T-helper 2 cell treated with Interferon-gamma antibody and Interleukin-4, amounts not matched to agents 5 μg/mL and 100 μg/mL, for 36 hours (primary cell): ENCODE measurements around the gene GFI1.

Experiments
- DNase-seq: peaks from one replicate; pipeline ENCODE4 v3.0.0; 2021; ENCODE audit warnings: low spot score
- H3K27ac Mint-ChIP-seq: one replicate; pipeline ENCODE4 v1.8.0; 2021; ENCODE audit warnings: mild to moderate bottlenecking, mixed read lengths
- H3K27me3 Mint-ChIP-seq: one replicate; pipeline ENCODE4 v1.8.0; 2021; ENCODE audit warnings: low read depth, mixed read lengths
- H3K36me3 Mint-ChIP-seq: one replicate; pipeline ENCODE4 v1.8.0; 2021; ENCODE audit warnings: low read depth, mixed read lengths
- H3K4me1 Mint-ChIP-seq: one replicate; pipeline ENCODE4 v1.8.0; 2021; ENCODE audit warnings: low read depth, mixed read lengths
- H3K4me3 Mint-ChIP-seq: one replicate; pipeline ENCODE4 v1.8.0; 2022; ENCODE audit warnings: mild to moderate bottlenecking, moderate library complexity, mixed read lengths
- H3K9me3 Mint-ChIP-seq: one replicate; pipeline ENCODE4 v1.8.0; 2021; ENCODE audit warnings: mixed read lengths

GFI1 gene

DNA sequence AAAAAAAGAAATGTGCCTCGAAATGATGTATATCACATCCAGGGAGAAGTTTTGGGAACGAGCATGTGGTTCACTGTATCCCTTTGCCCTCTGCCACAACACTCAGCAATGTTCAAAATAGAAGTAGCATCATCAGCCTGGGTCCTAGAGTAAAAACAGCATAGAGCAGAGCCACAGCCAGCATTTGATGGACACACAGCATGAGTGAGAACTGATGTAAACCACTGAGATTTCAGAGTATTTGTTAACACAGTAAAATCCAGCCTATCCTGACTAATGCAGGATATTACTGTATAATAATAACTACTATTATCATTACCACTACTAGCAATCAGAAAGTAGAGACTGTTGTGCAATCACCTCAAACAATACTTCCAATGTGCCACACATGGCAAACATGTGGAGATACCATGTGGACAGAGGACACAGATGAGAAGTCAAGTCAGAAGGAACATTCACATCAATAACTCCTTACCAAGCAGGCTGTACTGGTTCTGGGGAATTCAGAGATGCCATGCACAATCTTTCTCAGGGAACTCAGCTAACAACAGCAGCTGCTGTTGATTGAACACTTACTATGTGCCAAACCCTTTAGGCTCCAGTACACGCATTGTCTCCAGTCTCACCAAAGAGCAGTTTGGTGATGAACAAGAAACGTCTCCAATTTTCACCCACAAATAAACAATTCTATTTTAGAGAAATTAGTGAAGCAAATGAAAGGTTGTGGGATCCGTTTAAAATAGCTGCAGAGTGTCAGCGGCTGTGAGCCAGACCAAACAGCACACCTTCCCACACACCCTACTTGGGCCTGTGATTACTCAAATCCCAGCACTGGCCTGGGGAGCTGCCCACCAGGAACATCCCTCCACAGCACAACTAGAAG, 16.6 kb upstream of the GFI1 start:
- H3K9me3 Mint-ChIP-seq: no peaks in the 10 kb centered on the region
- no peaks in the 10 kb centered on the region for H3K36me3 Mint-ChIP-seq
- H3K27ac Mint-ChIP-seq: peak overlapping the region; percentile 85
- no peak overlapping the region for H3K4me3 Mint-ChIP-seq
- H3K4me1 Mint-ChIP-seq: peaks cover 38% of the 10 kb centered on the region
- DNase-seq: no peak
- H3K27me3 Mint-ChIP-seq: no peaks in the 10 kb centered on the region

GRCh38 chr1:92502247-92502646, 15.5 kb upstream of the GFI1 start:
- Mint-ChIP-seq H3K9me3 (no peaks in the 10 kb centered on the region), H3K4me3 (no peak overlapping the region), H3K36me3 (no peaks in the 10 kb centered on the region), H3K4me1 (peaks cover 38% of the 10 kb centered on the region), H3K27ac (peak overlapping the region; percentile 72), H3K27me3 (no peaks in the 10 kb centered on the region)
- no peak for DNase-seq

DNA sequence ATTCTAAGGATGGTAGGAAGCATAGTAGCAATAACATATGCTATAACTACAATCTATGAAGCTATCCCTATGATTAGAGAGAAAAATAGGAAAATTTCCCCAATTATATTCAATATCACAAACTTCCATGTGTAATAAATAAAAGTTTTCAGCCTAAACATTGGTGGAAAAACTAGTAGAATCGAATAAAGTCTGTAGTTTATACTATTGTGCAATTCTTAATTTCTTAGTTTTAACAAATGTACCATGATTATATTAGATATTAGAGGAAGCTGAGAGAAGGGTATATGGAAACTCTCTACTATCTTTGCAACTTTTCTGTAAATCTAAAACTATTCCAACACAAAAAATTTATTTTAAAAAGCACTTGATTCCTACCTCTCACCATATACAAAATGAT, 13.8 kb upstream of the GFI1 start:
- Mint-ChIP-seq H3K9me3 (no peaks in the 10 kb centered on the region), H3K27ac (no peak overlapping the region), H3K4me1 (peaks cover 41% of the 10 kb centered on the region), H3K4me3 (no peak overlapping the region), H3K27me3 (no peaks in the 10 kb centered on the region), H3K36me3 (no peaks in the 10 kb centered on the region)
- DNase-seq: no peak

DNA sequence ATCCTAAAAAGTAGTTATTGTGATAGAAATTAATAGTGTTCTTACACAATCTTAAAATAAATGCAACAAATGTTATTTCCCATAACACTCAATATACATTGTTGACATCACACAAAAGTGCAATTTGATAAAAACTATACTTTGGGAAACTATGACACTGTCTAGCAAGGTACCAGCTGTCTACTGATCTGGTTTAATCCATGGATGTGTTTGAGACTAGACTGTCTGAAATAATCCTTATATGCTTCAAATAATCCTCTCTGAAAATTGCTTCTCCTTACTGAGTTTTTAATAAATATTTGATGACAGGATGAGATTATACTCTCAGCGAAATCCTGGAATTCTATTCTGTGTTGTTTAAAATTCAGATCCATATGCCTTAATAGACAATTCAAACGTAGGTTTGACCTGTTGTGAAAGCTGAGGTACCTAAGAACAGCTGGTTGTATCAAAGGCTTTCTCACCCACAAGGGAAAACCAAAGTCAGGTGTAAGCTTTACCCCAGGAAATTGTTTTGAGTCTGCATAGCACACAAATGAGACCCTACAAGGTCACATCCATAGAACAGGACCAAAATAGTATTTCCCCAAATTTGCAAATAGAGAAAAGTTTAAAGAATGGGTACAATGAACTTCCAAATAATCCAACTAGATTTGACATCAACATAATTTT, 8.8 kb upstream of the GFI1 start:
- H3K4me3 Mint-ChIP-seq: no peak overlapping the region
- peaks cover 13% of the 10 kb centered on the region for H3K36me3 Mint-ChIP-seq
- no peak overlapping the region for H3K27ac Mint-ChIP-seq
- no peaks in the 10 kb centered on the region for H3K27me3 Mint-ChIP-seq
- no peak for DNase-seq
- H3K4me1 Mint-ChIP-seq: peaks cover 29% of the 10 kb centered on the region
- H3K9me3 Mint-ChIP-seq: no peaks in the 10 kb centered on the region

DNA sequence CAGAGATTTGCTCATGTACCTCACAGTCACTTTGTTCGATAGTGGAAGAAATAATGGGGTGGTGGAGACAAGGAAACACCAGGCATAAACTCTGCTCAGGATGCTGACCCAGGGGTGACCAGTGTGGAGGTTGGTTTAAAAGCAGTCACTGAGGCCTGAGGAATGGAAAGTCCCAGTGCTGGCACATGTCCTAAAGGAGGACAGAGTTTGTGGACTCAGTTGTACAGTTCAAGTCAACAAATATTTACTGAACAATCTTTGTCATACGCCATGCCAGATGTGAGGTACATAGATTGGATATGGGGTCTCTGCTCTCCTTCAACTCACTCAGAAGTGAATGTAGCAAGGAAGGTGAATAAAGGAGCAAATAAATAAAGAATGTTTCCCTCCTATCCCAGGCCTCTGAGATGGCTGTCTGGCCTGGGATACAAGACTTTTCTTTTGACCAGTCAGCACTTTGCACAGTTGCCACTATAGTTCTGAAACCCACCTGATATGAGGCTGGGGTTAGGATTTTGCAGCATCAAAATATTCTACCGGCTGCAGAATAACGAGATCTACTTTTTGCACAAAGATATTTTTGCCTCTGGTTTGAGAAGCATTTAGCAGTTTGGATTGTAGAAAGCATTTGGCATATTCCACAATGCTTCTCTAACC, 7.9 kb upstream of the GFI1 start:
- Mint-ChIP-seq H3K27ac (no peak overlapping the region), H3K4me1 (peaks cover 30% of the 10 kb centered on the region), H3K9me3 (no peaks in the 10 kb centered on the region), H3K27me3 (no peaks in the 10 kb centered on the region), H3K36me3 (peaks cover 13% of the 10 kb centered on the region), H3K4me3 (no peak overlapping the region)
- DNase-seq: no peak

DNA sequence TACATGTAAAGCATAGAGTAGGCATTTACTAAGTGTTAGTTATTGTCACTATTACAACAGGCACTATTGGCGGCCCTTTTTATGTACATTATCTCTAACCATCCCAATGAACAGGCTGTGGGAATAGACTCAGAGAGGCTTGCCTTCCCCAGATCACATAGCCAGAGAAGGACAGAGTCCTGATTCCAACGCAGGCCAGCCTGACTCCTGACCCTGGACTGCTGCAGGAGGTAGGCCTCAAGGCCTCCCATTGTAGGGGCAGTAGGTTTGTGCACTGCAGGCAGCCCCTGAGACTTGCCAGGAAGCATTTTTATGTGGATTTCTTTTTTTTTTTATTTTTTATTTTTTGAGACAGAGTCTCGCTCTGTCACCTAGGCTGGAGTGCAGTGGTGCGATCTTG, 6.4 kb upstream of the GFI1 start:
- no peaks in the 10 kb centered on the region for H3K9me3 Mint-ChIP-seq
- H3K4me3 Mint-ChIP-seq: no peak overlapping the region
- peaks cover 16% of the 10 kb centered on the region for H3K36me3 Mint-ChIP-seq
- DNase-seq: no peak
- no peaks in the 10 kb centered on the region for H3K27me3 Mint-ChIP-seq
- H3K4me1 Mint-ChIP-seq: peaks cover 45% of the 10 kb centered on the region
- H3K27ac Mint-ChIP-seq: no peak overlapping the region

- peak overlapping the region; percentile 96 for H3K27ac Mint-ChIP-seq
These were observed 2.1 kb upstream of the GFI1 start for GRCh38 chr1:92488832-92489231.

GRCh38 chr1:92488416-92488815, 1.7 kb upstream of the GFI1 start:
- H3K27ac Mint-ChIP-seq: peak overlapping the region; percentile 96
- H3K36me3 Mint-ChIP-seq: peaks cover 27% of the 10 kb centered on the region
- H3K9me3 Mint-ChIP-seq: no peaks in the 10 kb centered on the region
- DNase-seq: no peak
- H3K4me1 Mint-ChIP-seq: peaks cover 32% of the 10 kb centered on the region
- peak overlapping the region; percentile 79 for H3K4me3 Mint-ChIP-seq
- H3K27me3 Mint-ChIP-seq: no peaks in the 10 kb centered on the region

More at GRCh38 chr1:92488832-92489231, 2.1 kb upstream of the GFI1 start:
- no peak for DNase-seq
- peak overlapping the region; percentile 79 for H3K4me3 Mint-ChIP-seq
- peaks cover 26% of the 10 kb centered on the region for H3K36me3 Mint-ChIP-seq
- H3K27me3 Mint-ChIP-seq: no peaks in the 10 kb centered on the region
- H3K4me1 Mint-ChIP-seq: peaks cover 32% of the 10 kb centered on the region
- no peaks in the 10 kb centered on the region for H3K9me3 Mint-ChIP-seq

DNA sequence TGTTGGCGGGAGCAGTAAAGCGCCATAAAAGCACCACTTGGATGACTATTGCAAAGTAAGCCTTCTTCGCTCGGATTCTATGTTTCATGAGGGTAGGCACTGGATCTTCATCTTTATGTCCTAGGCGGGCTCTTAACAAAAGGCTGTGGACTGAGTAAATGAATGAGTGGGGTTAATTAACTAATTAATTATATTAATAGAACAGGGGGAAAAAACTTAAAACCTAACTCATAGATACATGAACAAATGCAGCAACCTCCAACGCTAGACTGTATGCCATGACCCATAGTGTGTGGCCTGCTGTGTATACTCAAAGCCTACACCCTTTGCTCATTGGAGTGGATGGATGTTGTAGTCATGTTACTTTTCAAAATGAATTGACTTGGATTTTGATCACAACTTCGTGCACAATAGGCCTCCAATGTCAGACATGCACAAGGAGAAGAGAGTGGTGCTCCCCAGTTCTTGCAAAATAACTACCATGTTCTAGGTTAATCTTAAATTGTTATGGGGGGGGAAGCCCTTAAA, 417 bp upstream of the GFI1 start:
- H3K36me3 Mint-ChIP-seq: peaks cover 32% of the 10 kb centered on the region
- peak overlapping the region; percentile 79 for H3K4me3 Mint-ChIP-seq
- no peaks in the 10 kb centered on the region for H3K27me3 Mint-ChIP-seq
- H3K27ac Mint-ChIP-seq: peak overlapping the region; percentile 96
- DNase-seq: no peak
- H3K4me1 Mint-ChIP-seq: peaks cover 29% of the 10 kb centered on the region
- no peaks in the 10 kb centered on the region for H3K9me3 Mint-ChIP-seq

GRCh38 chr1:92485381-92486250, 1.1 kb downstream of the GFI1 start:
- peak; percentile 93 for DNase-seq
- H3K9me3 Mint-ChIP-seq: no peaks in the 10 kb centered on the region
- peak overlapping the region; percentile 94 for H3K4me3 Mint-ChIP-seq
- peaks cover 43% of the 10 kb centered on the region for H3K36me3 Mint-ChIP-seq
- peaks cover 26% of the 10 kb centered on the region for H3K4me1 Mint-ChIP-seq
- H3K27ac Mint-ChIP-seq: peak overlapping the region; percentile 98
- no peaks in the 10 kb centered on the region for H3K27me3 Mint-ChIP-seq

- H3K4me1 Mint-ChIP-seq: peaks cover 29% of the 10 kb centered on the region
- H3K27me3 Mint-ChIP-seq: no peaks in the 10 kb centered on the region
- peak overlapping the region; percentile 94 for H3K4me3 Mint-ChIP-seq
- DNase-seq: peak; percentile 58
- peaks cover 48% of the 10 kb centered on the region for H3K36me3 Mint-ChIP-seq
- H3K9me3 Mint-ChIP-seq: no peaks in the 10 kb centered on the region
- H3K27ac Mint-ChIP-seq: peak overlapping the region; percentile 97
These were observed 2.0 kb downstream of the GFI1 start for GRCh38 chr1:92484472-92485380.

- Mint-ChIP-seq H3K4me1 (peaks cover 29% of the 10 kb centered on the region), H3K36me3 (peaks cover 55% of the 10 kb centered on the region), H3K27ac (peak overlapping the region; percentile 97), H3K9me3 (no peaks in the 10 kb centered on the region), H3K4me3 (peak overlapping the region; percentile 94), H3K27me3 (no peaks in the 10 kb centered on the region)
- peak; percentile 68 for DNase-seq
These were observed 2.9 kb downstream of the GFI1 start for GRCh38 chr1:92483610-92484471.
